Measurements from ENCODE around the gene MAP3K7CL.

Gene MAP3K7CL

GRCh38 chr21:29133241-29133640, 2.8 kb downstream of the MAP3K7CL start:
- Histone ChIP-seq H3K27me3 (ENCODE audit: control insufficient read depth in 5 of 5, insufficient read depth in 4 of 5, low read length in 5 of 5) (no peaks in the 10 kb centered on the region), H3K36me3 (ENCODE audit: control insufficient read depth in 5 of 5, insufficient read depth in 5 of 5, low read length in 5 of 5) (no peaks in the 10 kb centered on the region), H3K27ac (ENCODE audit: low read depth, low read length) (no peak overlapping the region), H3K9ac (ENCODE audit: low read length in 5 of 5) (no peak overlapping the region), H3K4me1 (ENCODE audit: control insufficient read depth in 5 of 5, insufficient read depth in 5 of 5, low read length in 5 of 5) (peaks cover 0 to 6% (median 6%) of the 10 kb centered on the region in 5 donors), H3K9me3 (ENCODE audit: control insufficient read depth in 5 of 5, low read length in 5 of 5) (peaks cover 0 to 5% (median 0%) of the 10 kb centered on the region in 5 donors), H3K4me3 (ENCODE audit: low read depth in 1 of 5, low read length in 5 of 5) (no peak overlapping the region)

GRCh38 chr21:29133796-29134195, 3.4 kb downstream of the MAP3K7CL start:
- no peak overlapping the region for H3K9ac ChIP-seq (ENCODE audit: low read length in 5 of 5)
- peaks cover 0 to 6% (median 6%) of the 10 kb centered on the region in 5 donors for H3K4me1 ChIP-seq (ENCODE audit: control insufficient read depth in 5 of 5, insufficient read depth in 5 of 5, low read length in 5 of 5)
- H3K36me3 ChIP-seq (ENCODE audit: control insufficient read depth in 5 of 5, insufficient read depth in 5 of 5, low read length in 5 of 5) = no peaks in the 10 kb centered on the region
- H3K9me3 ChIP-seq (ENCODE audit: control insufficient read depth in 5 of 5, low read length in 5 of 5) = peaks cover 0 to 5% (median 0%) of the 10 kb centered on the region in 5 donors
- H3K27ac ChIP-seq (ENCODE audit: low read depth, low read length) = no peak overlapping the region
- no peaks in the 10 kb centered on the region for H3K27me3 ChIP-seq (ENCODE audit: control insufficient read depth in 5 of 5, insufficient read depth in 4 of 5, low read length in 5 of 5)
- H3K4me3 ChIP-seq (ENCODE audit: low read depth in 1 of 5, low read length in 5 of 5) = no peak overlapping the region

DNA sequence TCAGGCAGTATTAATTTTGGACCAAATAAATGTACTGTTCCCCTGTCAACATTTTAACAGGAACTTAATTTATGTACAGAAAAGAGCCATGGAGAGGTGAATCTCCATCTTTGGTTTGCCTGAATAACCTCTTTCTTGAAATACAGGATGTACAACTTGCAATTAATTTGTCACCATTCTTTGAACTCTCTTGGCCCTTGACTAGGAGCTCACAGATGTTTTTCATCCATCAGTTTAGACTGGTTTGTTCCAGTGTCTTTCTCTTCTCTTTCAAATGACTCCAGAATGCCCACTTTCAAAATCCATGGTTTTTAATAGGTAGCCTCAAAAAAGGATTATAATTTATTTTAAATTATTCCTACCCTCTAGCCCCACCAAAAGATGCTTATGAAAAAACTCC, 5.0 kb downstream of the MAP3K7CL start:
- peaks cover 0 to 5% (median 5%) of the 10 kb centered on the region in 5 donors for H3K4me1 ChIP-seq (ENCODE audit: control insufficient read depth in 5 of 5, insufficient read depth in 5 of 5, low read length in 5 of 5)
- no peak overlapping the region for H3K9ac ChIP-seq (ENCODE audit: low read length in 5 of 5)
- no peak overlapping the region for H3K27ac ChIP-seq (ENCODE audit: low read depth, low read length)
- no peaks in the 10 kb centered on the region for H3K36me3 ChIP-seq (ENCODE audit: control insufficient read depth in 5 of 5, insufficient read depth in 5 of 5, low read length in 5 of 5)
- H3K9me3 ChIP-seq (ENCODE audit: control insufficient read depth in 5 of 5, low read length in 5 of 5) = no peaks in the 10 kb centered on the region
- no peak overlapping the region for H3K4me3 ChIP-seq (ENCODE audit: low read depth in 1 of 5, low read length in 5 of 5)
- H3K27me3 ChIP-seq (ENCODE audit: control insufficient read depth in 5 of 5, insufficient read depth in 4 of 5, low read length in 5 of 5) = no peaks in the 10 kb centered on the region

- no peaks in the 10 kb centered on the region for H3K4me1 ChIP-seq (ENCODE audit: control insufficient read depth in 5 of 5, insufficient read depth in 5 of 5, low read length in 5 of 5)
- no peaks in the 10 kb centered on the region for H3K36me3 ChIP-seq (ENCODE audit: control insufficient read depth in 5 of 5, insufficient read depth in 5 of 5, low read length in 5 of 5)
- H3K9ac ChIP-seq (ENCODE audit: low read length in 5 of 5) = no peak overlapping the region
- no peaks in the 10 kb centered on the region for H3K27me3 ChIP-seq (ENCODE audit: control insufficient read depth in 5 of 5, insufficient read depth in 4 of 5, low read length in 5 of 5)
- no peak overlapping the region for H3K4me3 ChIP-seq (ENCODE audit: low read depth in 1 of 5, low read length in 5 of 5)
- H3K27ac ChIP-seq (ENCODE audit: low read depth, low read length) = no peak overlapping the region
- H3K9me3 ChIP-seq (ENCODE audit: control insufficient read depth in 5 of 5, low read length in 5 of 5) = no peaks in the 10 kb centered on the region
These were observed 5.6 kb downstream of the MAP3K7CL start for GRCh38 chr21:29136033-29136432.

GRCh38 chr21:29144736-29145353, 14.4 kb downstream of the MAP3K7CL start:
- Histone ChIP-seq H3K27ac (ENCODE audit: low read depth, low read length) (peak overlapping the region; percentile 80), H3K9ac (ENCODE audit: low read length in 5 of 5) (no peak overlapping the region), H3K4me3 (ENCODE audit: low read depth in 1 of 5, low read length in 5 of 5) (no peak overlapping the region), H3K4me1 (ENCODE audit: control insufficient read depth in 5 of 5, insufficient read depth in 5 of 5, low read length in 5 of 5) (peaks cover 0 to 26% (median 21%) of the 10 kb centered on the region in 5 donors), H3K36me3 (ENCODE audit: control insufficient read depth in 5 of 5, insufficient read depth in 5 of 5, low read length in 5 of 5) (no peaks in the 10 kb centered on the region), H3K9me3 (ENCODE audit: control insufficient read depth in 5 of 5, low read length in 5 of 5) (no peaks in the 10 kb centered on the region), H3K27me3 (ENCODE audit: control insufficient read depth in 5 of 5, insufficient read depth in 4 of 5, low read length in 5 of 5) (no peaks in the 10 kb centered on the region)

GRCh38 chr21:29145354-29145782, 14.9 kb downstream of the MAP3K7CL start:
- Histone ChIP-seq H3K36me3 (ENCODE audit: control insufficient read depth in 5 of 5, insufficient read depth in 5 of 5, low read length in 5 of 5) (no peaks in the 10 kb centered on the region), H3K27me3 (ENCODE audit: control insufficient read depth in 5 of 5, insufficient read depth in 4 of 5, low read length in 5 of 5) (no peaks in the 10 kb centered on the region), H3K4me1 (ENCODE audit: control insufficient read depth in 5 of 5, insufficient read depth in 5 of 5, low read length in 5 of 5) (peaks cover 0 to 26% (median 21%) of the 10 kb centered on the region in 5 donors), H3K9me3 (ENCODE audit: control insufficient read depth in 5 of 5, low read length in 5 of 5) (no peaks in the 10 kb centered on the region), H3K4me3 (ENCODE audit: low read depth in 1 of 5, low read length in 5 of 5) (peak overlapping the region in 1 of 5 donors; percentile 13), H3K27ac (ENCODE audit: low read depth, low read length) (peak overlapping the region; percentile 80), H3K9ac (ENCODE audit: low read length in 5 of 5) (peak overlapping the region in 1 of 5 donors; percentile 45)

- Histone ChIP-seq H3K27ac (ENCODE audit: low read depth, low read length) (peak overlapping the region; percentile 80), H3K27me3 (ENCODE audit: control insufficient read depth in 5 of 5, insufficient read depth in 4 of 5, low read length in 5 of 5) (no peaks in the 10 kb centered on the region), H3K4me3 (ENCODE audit: low read depth in 1 of 5, low read length in 5 of 5) (no peak overlapping the region), H3K4me1 (ENCODE audit: control insufficient read depth in 5 of 5, insufficient read depth in 5 of 5, low read length in 5 of 5) (peaks cover 0 to 26% (median 21%) of the 10 kb centered on the region in 5 donors), H3K9ac (ENCODE audit: low read length in 5 of 5) (no peak overlapping the region), H3K9me3 (ENCODE audit: control insufficient read depth in 5 of 5, low read length in 5 of 5) (no peaks in the 10 kb centered on the region), H3K36me3 (ENCODE audit: control insufficient read depth in 5 of 5, insufficient read depth in 5 of 5, low read length in 5 of 5) (no peaks in the 10 kb centered on the region)
These were observed 15.5 kb downstream of the MAP3K7CL start for GRCh38 chr21:29145852-29146453.

GRCh38 chr21:29146726-29147125, 16.3 kb downstream of the MAP3K7CL start:
- Histone ChIP-seq H3K36me3 (ENCODE audit: control insufficient read depth in 5 of 5, insufficient read depth in 5 of 5, low read length in 5 of 5) (no peaks in the 10 kb centered on the region), H3K27ac (ENCODE audit: low read depth, low read length) (no peak overlapping the region), H3K9ac (ENCODE audit: low read length in 5 of 5) (no peak overlapping the region), H3K27me3 (ENCODE audit: control insufficient read depth in 5 of 5, insufficient read depth in 4 of 5, low read length in 5 of 5) (no peaks in the 10 kb centered on the region), H3K4me1 (ENCODE audit: control insufficient read depth in 5 of 5, insufficient read depth in 5 of 5, low read length in 5 of 5) (peaks cover 0 to 26% (median 21%) of the 10 kb centered on the region in 5 donors), H3K4me3 (ENCODE audit: low read depth in 1 of 5, low read length in 5 of 5) (no peak overlapping the region), H3K9me3 (ENCODE audit: control insufficient read depth in 5 of 5, low read length in 5 of 5) (no peaks in the 10 kb centered on the region)

DNA sequence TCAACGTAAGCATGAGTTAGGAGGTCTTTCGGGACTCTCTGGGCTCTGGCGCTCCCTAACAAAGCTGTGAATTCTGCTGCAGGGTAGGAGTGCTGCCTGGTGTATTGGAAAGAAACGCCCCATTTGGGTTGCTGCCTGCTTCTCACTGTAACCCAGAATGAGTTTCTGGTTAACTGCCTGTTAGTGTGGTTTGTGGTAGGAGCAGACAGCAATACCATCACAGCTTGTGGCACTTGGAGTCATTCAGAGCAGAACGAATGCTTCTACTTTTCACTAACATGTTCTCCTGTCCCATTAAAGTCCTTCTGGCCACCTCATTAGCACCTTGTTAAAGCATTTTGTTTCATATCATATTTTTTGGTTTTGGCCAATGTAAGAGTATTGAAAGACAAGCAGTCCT, 18.1 kb downstream of the MAP3K7CL start:
- Histone ChIP-seq H3K9me3 (ENCODE audit: control insufficient read depth in 5 of 5, low read length in 5 of 5) (no peaks in the 10 kb centered on the region), H3K4me1 (ENCODE audit: control insufficient read depth in 5 of 5, insufficient read depth in 5 of 5, low read length in 5 of 5) (peaks cover 0 to 31% (median 24%) of the 10 kb centered on the region in 5 donors), H3K27ac (ENCODE audit: low read depth, low read length) (no peak overlapping the region), H3K9ac (ENCODE audit: low read length in 5 of 5) (no peak overlapping the region), H3K4me3 (ENCODE audit: low read depth in 1 of 5, low read length in 5 of 5) (no peak overlapping the region), H3K36me3 (ENCODE audit: control insufficient read depth in 5 of 5, insufficient read depth in 5 of 5, low read length in 5 of 5) (no peaks in the 10 kb centered on the region), H3K27me3 (ENCODE audit: control insufficient read depth in 5 of 5, insufficient read depth in 4 of 5, low read length in 5 of 5) (no peaks in the 10 kb centered on the region)

- no peaks in the 10 kb centered on the region for H3K36me3 ChIP-seq (ENCODE audit: control insufficient read depth in 5 of 5, insufficient read depth in 5 of 5, low read length in 5 of 5)
- H3K4me3 ChIP-seq (ENCODE audit: low read depth in 1 of 5, low read length in 5 of 5) = no peak overlapping the region
- no peaks in the 10 kb centered on the region for H3K27me3 ChIP-seq (ENCODE audit: control insufficient read depth in 5 of 5, insufficient read depth in 4 of 5, low read length in 5 of 5)
- no peak overlapping the region for H3K9ac ChIP-seq (ENCODE audit: low read length in 5 of 5)
- no peaks in the 10 kb centered on the region for H3K9me3 ChIP-seq (ENCODE audit: control insufficient read depth in 5 of 5, low read length in 5 of 5)
- no peak overlapping the region for H3K27ac ChIP-seq (ENCODE audit: low read depth, low read length)
- H3K4me1 ChIP-seq (ENCODE audit: control insufficient read depth in 5 of 5, insufficient read depth in 5 of 5, low read length in 5 of 5) = peaks cover 0 to 29% (median 22%) of the 10 kb centered on the region in 5 donors
These were observed 19.5 kb downstream of the MAP3K7CL start for GRCh38 chr21:29149808-29150425.
